GM19193 (cell line): Measurements from ENCODE around the gene RAP1A.

Experiments used
- POLR2A ChIP-seq: IDR thresholded peaks from 4 replicates; pipeline ENCODE4 v1.6.1; 2011; ENCODE audit not compliant: insufficient read depth, insufficient read length; ENCODE audit errors: extremely low read depth

The RAP1A gene

GRCh38 chr1:111664652-111665051, 45.1 kb downstream of the RAP1A start:
- no peak for TF ChIP-seq POLR2A

GRCh38 chr1:111665497-111665896, 45.9 kb downstream of the RAP1A start:
- no peak for TF ChIP-seq POLR2A

- TF ChIP-seq POLR2A = no peak
Observed at GRCh38 chr1:111666828-111667227, 47.2 kb downstream of the RAP1A start.

- TF ChIP-seq POLR2A = no peak
Observed at GRCh38 chr1:111669268-111669667, 49.7 kb downstream of the RAP1A start.

- TF ChIP-seq POLR2A = no peak
Observed at GRCh38 chr1:111671852-111672251, 52.3 kb downstream of the RAP1A start.

GRCh38 chr1:111672331-111672730, 52.7 kb downstream of the RAP1A start:
- no peak for TF ChIP-seq POLR2A

- TF ChIP-seq POLR2A = no peak
Observed at GRCh38 chr1:111677604-111678003, 58.0 kb downstream of the RAP1A start.

GRCh38 chr1:111679541-111679940, 60.0 kb downstream of the RAP1A start:
- TF ChIP-seq POLR2A = no peak

- no peak for TF ChIP-seq POLR2A
Observed at GRCh38 chr1:111690306-111690617, 70.7 kb downstream of the RAP1A start.

- TF ChIP-seq POLR2A = no peak
Observed at GRCh38 chr1:111691886-111692285, 72.3 kb downstream of the RAP1A start.

- no peak for TF ChIP-seq POLR2A
Observed at GRCh38 chr1:111695801-111696200, 76.2 kb downstream of the RAP1A start.

- no peak for TF ChIP-seq POLR2A
Observed at GRCh38 chr1:111696330-111696729, 76.7 kb downstream of the RAP1A start.

- TF ChIP-seq POLR2A = no peak
Observed at GRCh38 chr1:111699268-111699667, 79.7 kb downstream of the RAP1A start.

- TF ChIP-seq POLR2A = no peak
Observed at GRCh38 chr1:111702504-111703050, 83.0 kb downstream of the RAP1A start.

GRCh38 chr1:111704240-111704639, 84.7 kb downstream of the RAP1A start:
- no peak for TF ChIP-seq POLR2A

GRCh38 chr1:111704776-111705175, 85.2 kb downstream of the RAP1A start:
- TF ChIP-seq POLR2A = no peak

- no peak for TF ChIP-seq POLR2A
Observed at GRCh38 chr1:111705841-111706240, 86.3 kb downstream of the RAP1A start.
